Uterus (tissue), 2 donors: Measurements from ENCODE around the gene CDC42EP1.

Experiments used
- CTCF ChIP-seq, 4 experiments: fragments of 200-600 bp in 2 of 4; fragments of 450-650 bp in 2 of 4; sonication (generic) in 2 of 4; IDR thresholded peaks; one replicate each; pipeline ENCODE4 v1.5.1; 2016 to 2019; ENCODE audit warnings: antibody characterized with exemption in 4 of 4, mild to moderate bottlenecking in 2 of 4, moderate library complexity in 1 of 4
- POLR2A ChIP-seq, 2 donors: fragments of 450-650 bp; IDR thresholded peaks; one replicate each; pipeline ENCODE4 v1.6.1; 2016; ENCODE audit warnings: antibody characterized with exemption in 2 of 2, mild to moderate bottlenecking in 1 of 2, moderate library complexity in 1 of 2

- TF ChIP-seq CTCF (IDR thresholded peaks at IDR 0.05) (no peak), POLR2A (IDR thresholded peaks at IDR 0.05) (no peak)
These were observed 25.8 kb upstream of the CDC42EP1 start for GRCh38 chr22:37534445-37534844.
